GM12873 (cell line): ENCODE results near the gene NEGR1.

Source experiments
- TF ChIP-seq, protein P1 (sequence below): IDR thresholded peaks from 2 replicates; pipeline ENCODE4 v1.5.1; 2012; ENCODE audit warnings: low read depth, mild to moderate bottlenecking, moderate library complexity, low read length, control low read depth; ENCODE audit not compliant: insufficient read depth; ENCODE audit errors: missing control alignments

Gene NEGR1

DNA sequence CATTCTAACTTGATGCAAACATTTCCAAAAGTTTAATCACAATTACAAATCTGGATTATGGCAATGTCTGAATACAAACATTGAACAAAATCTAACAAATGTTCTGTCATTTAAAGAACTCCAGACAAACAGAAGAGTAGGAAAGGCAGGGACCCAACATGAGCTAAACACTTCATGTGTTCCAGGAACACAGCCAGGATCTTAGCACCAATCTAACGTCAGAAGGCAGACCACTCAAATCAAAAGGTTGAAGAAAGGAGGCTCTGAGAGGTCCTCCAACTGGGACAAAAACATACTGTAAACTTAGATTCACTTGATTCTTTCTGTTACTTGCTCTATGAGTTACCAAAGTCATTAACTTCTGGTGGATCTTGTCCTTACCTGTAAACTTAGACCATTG lies 374.0 kb downstream of the NEGR1 start:
- TF ChIP-seq, protein P1, sequence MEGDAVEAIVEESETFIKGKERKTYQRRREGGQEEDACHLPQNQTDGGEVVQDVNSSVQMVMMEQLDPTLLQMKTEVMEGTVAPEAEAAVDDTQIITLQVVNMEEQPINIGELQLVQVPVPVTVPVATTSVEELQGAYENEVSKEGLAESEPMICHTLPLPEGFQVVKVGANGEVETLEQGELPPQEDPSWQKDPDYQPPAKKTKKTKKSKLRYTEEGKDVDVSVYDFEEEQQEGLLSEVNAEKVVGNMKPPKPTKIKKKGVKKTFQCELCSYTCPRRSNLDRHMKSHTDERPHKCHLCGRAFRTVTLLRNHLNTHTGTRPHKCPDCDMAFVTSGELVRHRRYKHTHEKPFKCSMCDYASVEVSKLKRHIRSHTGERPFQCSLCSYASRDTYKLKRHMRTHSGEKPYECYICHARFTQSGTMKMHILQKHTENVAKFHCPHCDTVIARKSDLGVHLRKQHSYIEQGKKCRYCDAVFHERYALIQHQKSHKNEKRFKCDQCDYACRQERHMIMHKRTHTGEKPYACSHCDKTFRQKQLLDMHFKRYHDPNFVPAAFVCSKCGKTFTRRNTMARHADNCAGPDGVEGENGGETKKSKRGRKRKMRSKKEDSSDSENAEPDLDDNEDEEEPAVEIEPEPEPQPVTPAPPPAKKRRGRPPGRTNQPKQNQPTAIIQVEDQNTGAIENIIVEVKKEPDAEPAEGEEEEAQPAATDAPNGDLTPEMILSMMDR: no peak

DNA sequence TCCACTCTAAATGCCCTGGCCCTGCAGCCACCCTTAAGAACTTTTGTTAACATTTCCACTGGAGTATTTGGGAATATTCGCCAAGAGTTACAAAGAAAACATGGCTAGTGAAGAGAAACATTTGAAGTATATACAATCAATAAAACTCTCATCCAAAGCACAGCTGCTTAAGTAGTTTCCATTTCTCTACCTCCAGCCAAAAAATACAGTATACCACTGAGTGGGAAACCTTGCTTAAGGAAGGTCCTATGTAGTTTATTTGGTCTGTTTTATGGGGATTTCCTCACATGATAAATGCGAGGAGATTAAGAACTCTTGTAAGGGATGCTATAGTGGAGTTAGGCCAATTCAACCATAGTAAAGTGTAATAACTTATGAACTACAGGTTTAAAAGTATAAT lies 382.5 kb downstream of the NEGR1 start:
- TF ChIP-seq, protein P1: no peak

DNA sequence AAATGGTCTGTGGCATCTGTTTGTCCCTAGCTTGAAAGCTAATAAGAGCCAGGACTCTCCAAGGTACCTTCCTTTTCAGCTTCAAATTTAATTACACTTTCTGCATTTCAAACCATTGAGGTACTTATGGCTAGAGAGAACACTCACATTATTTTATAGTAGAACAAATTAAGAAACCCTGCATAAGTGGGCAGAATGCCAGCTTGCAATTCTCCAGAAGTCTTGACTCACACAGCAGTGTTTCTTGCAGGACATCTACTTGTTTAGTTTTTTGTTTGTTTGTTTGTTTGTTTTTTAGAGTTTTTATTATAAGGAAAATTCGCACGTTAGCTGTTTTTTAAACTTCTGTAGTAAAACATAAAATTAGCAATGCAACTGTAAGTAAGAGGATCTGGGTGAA lies 397.2 kb downstream of the NEGR1 start:
- TF ChIP-seq, protein P1: no peak

DNA sequence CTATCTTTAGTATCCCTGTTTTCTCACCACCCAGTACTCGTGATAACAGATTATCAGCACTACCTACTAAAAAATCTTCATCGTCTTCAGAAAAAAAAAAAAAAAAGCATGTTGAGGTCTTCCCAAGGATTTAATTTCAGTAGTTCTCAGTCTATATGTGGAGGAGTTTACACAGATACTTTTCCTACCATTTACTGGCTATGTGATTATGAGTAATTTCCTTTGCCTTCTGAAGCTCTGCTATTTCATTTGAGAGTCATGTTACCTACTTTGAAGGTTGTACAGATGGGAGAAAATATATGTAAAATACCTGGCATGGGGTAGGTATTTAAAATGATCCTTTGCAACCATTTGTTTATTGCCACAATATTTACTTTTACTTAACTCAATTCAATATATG lies 399.7 kb downstream of the NEGR1 start:
- TF ChIP-seq, protein P1: no peak

DNA sequence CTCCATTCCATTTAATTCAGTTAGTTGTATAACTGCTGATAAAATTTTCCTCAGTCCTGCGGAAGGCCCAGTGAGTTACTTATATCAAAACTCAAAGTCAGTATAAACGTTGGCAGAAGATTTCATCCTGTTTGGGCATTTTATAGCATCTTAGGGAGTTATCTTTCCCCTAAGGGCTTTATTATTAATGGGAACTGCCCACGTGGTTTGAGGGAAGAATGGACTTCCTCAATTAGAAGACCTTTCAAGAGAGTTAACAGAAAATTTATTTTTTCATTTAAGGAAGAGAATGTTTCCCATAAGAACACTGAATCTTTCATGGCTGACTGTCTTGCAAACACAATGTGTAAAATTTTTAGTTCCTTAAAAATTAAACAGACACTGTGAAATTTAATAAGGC lies 400.1 kb downstream of the NEGR1 start:
- TF ChIP-seq, protein P1: no peak

DNA sequence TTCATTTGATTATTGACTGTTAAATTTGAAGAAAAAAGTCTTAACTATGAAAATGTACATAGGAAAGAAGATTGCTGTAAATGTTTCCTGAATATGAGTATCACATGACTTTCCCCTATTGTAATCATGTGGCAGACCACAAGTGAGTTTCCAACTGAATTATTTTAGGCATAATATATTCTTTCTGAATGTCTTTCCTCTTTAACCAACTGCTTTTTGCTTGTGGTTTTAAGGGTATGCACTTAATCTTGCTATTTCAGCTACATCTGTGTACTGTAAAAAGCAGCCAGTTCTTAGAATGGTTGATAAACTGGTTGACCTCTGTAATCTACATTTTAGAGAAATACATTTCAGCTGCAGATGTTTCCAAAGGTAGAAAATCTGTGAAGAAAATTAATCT lies 400.7 kb downstream of the NEGR1 start:
- TF ChIP-seq, protein P1: no peak

DNA sequence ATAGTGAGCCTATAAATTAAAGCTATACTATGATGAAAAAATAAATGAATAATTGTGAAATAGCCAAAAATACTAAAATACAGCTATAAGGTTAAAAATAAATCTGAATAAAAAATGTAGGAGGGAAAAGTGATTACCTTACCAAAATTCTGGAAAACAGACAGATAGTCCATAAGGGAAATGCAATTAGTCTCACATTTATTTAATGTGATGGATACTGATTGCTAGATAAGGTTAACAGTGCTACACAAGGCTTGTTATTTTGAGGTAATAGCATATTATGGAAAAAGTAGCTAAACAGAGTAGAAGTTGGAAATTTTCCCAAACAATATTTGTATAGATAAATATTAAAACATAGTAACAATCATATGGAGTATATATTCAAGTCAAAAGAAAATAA lies 413.0 kb downstream of the NEGR1 start:
- TF ChIP-seq, protein P1: no peak
